Epithelial cell of proximal tubule (primary cell): Measurements from ENCODE around the gene ERF. TPM values are rescaled to one million over a fixed set of nuclear protein-coding genes. Genes with fewer than 3 reads are reported as not detected.

ENCODE experiments used
- DNase-seq: peaks from one replicate; pipeline ENCODE4 v3.0.0-alpha.2; 2011; ENCODE audit warnings: low read depth
- H3K4me3 ChIP-seq: 2 replicates; pipeline ENCODE4 v1.5.1; 2011; ENCODE audit warnings: low read depth, mild to moderate bottlenecking, low read length
- total RNA-seq: library from RNA; depleted of rRNA; stranded (reverse); fragments of >200 nt; gene quantifications from 2 replicates; pipeline ENCODE4 v1.2.3, GENCODE V29; 2015
- TF ChIP-seq, protein P1 (sequence below): conservative IDR thresholded peaks from 2 replicates; pipeline ENCODE4 v1.5.1; 2012; ENCODE audit warnings: low read depth, mild to moderate bottlenecking, low read length

Gene ERF
- total RNA-seq, 1 donor from 2014 or later = 36.3 TPM

DNA sequence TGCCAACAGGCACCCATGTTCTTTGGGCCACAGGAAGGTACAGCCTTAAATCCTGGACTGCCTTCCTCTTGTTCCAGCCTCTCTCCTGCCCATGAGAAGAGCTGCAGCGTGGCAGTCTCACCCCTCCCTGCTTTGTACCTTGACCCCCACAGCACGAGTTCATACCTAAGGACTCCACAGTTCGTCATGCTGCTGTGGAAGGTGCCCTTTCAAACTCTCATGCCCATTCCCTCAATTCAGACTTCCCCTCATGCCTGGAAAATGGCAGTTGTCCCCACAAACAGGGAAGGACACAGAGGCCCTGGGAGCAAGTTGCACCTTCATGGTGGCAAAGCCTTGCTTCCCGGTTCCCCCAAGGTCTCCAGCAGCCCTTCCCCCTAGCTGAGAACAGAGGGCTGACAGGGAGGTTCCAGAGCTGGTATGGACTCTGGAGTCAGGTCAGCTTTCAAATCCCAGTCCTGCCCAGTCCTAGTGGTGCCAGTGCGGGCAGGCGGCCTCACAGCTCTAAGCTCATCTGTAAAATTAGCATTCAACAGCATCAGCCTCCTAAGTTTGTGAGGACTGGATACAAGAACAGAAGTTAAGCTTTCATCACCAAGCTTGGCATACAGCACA lies 21.1 kb downstream of the ERF start:
- no peak for DNase-seq
- no peak overlapping the region for H3K4me3 ChIP-seq
- TF ChIP-seq, protein P1, sequence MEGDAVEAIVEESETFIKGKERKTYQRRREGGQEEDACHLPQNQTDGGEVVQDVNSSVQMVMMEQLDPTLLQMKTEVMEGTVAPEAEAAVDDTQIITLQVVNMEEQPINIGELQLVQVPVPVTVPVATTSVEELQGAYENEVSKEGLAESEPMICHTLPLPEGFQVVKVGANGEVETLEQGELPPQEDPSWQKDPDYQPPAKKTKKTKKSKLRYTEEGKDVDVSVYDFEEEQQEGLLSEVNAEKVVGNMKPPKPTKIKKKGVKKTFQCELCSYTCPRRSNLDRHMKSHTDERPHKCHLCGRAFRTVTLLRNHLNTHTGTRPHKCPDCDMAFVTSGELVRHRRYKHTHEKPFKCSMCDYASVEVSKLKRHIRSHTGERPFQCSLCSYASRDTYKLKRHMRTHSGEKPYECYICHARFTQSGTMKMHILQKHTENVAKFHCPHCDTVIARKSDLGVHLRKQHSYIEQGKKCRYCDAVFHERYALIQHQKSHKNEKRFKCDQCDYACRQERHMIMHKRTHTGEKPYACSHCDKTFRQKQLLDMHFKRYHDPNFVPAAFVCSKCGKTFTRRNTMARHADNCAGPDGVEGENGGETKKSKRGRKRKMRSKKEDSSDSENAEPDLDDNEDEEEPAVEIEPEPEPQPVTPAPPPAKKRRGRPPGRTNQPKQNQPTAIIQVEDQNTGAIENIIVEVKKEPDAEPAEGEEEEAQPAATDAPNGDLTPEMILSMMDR = no peak

DNA sequence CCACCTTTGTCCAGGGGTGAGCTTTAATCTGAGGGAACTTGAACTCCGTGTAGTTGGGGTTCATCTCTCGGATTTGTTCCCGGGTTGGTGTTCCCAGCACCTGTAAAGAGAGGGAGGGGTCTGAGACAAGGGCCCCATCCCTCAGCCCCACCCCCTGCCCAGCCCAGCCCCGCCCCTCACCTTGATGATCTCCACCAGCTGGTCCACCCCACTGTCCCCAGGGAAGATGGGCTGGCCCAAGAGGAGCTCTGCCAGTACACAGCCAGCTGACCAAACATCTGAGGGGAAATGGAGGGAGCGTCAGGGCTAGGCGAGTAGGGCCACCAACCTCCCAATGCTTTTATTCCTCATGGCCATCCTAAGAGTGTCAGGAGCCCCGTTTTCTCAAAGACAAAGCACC lies 21.8 kb downstream of the ERF start:
- TF ChIP-seq, protein P1 = no peak

DNA sequence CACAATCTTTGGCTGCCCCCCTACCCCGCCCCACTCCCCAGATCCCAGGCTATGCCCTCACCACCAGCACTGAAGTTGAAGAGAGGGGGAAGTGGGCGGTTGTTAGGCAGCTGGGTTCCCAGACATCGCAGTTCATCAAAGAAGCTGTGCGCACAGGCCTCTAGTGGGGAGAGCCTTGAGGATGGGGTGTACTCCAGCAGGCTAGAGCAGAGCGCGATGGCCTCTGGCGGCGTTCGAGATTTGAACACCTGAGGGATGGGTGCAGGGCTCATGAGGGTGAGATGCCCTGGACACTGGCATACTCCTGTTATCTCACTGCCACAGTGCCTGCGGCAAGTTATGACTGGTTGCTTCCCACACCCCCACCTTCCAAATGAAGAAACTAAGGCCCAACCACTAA lies 22.5 kb downstream of the ERF start:
- no peak overlapping the region for H3K4me3 ChIP-seq
- TF ChIP-seq, protein P1 = no peak
- no peak for DNase-seq

More for the DNA sequence above, 21.8 kb downstream of the ERF start:
- no peak for DNase-seq
- no peak overlapping the region for H3K4me3 ChIP-seq

DNA sequence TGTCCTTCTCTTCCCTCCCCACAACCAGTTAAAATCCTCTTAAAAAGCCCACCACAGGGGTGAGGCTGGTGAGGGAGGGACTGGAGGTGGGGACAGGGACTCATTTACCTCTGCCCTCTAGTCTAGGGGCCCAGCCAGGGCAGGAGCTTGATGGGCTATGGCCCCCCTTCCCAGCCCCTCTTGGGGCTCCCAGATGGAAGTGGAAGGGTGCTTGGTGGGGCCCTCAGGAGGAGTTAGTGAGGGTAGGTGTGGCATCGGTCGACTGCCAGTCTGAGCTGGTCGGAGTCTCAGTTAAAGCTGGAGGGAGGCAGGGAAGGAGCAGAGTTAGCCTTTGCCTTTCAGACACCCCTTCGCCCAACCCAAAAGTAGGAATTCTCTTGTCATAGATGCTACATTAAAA lies 24.4 kb downstream of the ERF start:
- TF ChIP-seq, protein P1 = no peak
- DNase-seq = no peak
- no peak overlapping the region for H3K4me3 ChIP-seq

DNA sequence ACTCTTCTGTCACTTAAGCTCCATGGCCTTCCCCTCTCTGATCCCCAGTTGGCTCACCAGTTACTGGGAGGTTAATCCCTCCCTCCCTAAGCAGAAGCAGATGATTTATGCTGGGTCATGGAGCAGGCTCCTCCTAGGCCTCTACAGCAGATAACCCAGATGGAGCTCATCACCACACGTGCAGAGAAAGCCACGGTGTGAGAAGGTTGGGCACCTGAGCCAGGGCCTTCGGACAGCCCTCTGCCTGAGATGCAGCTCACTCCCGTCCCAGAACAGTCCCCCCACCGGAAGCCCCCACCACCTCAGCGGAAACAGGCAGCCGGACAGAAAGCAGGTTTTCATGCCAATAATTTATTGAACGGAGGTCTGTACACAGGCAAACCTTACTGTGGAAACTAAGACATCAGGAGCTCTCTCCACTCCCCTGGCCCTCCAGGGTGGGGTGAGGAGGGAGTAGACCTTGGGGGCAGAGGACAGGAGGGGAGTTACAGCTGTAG lies 25.0 kb downstream of the ERF start:
- TF ChIP-seq, protein P1 = no peak
- DNase-seq = no peak
- H3K4me3 ChIP-seq = no peak overlapping the region

DNA sequence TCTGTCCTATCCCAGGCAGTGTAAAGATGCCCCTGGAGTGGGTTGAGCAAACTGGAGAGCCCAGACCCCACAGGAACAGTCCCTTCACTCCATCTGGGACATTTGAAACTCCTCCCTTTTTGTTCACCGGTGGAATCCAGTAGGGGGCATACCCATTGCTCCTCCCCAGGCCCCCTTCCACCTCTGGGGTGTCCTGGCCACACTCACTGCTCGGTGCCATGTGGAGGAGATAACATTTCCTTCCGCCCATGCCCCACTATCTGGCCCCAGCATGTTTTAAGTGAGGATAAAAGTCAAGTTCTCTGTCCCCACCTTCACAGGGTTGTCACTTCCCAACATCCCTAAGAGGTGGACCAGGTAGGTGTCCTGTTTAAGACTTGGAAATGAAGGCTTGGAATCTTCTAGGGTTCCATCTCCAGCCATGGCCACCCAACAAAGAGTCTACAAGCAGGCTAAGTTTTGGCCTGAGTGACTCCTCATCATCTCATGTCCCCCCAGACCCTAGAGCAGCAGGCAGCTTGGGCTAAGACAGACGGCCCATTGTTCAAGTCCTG lies 25.6 kb downstream of the ERF start:
- H3K4me3 ChIP-seq = no peak overlapping the region
- TF ChIP-seq, protein P1 = no peak
- DNase-seq = no peak

DNA sequence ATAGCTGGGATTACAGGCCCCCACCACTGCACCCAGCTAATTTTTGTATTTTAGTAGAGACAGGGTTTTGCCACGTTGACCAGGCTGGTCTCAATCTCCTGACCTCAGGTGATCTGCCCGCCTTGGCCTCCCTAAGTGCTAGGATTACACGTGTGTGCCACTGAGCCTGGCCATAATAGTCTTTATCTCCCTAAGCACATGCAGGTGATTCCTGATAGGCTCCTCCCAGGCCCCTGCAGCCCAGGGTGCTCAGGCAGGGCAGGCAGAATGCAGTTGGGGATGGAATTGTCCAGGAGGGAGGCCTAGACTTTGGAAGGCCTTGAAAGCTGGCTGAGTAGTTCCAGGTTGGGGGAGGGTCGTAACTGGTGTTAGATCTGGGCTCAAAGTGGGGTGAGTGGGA lies 26.3 kb downstream of the ERF start:
- DNase-seq = no peak
- TF ChIP-seq, protein P1 = no peak
- no peak overlapping the region for H3K4me3 ChIP-seq
